Measurements from ENCODE around the gene ZDHHC14.
"Not testable (repeated sequence)": the region's sequence is repeated elsewhere in the genome, so short reads cannot be mapped to it uniquely, and the experiment has no call there.

Gene ZDHHC14

DNA sequence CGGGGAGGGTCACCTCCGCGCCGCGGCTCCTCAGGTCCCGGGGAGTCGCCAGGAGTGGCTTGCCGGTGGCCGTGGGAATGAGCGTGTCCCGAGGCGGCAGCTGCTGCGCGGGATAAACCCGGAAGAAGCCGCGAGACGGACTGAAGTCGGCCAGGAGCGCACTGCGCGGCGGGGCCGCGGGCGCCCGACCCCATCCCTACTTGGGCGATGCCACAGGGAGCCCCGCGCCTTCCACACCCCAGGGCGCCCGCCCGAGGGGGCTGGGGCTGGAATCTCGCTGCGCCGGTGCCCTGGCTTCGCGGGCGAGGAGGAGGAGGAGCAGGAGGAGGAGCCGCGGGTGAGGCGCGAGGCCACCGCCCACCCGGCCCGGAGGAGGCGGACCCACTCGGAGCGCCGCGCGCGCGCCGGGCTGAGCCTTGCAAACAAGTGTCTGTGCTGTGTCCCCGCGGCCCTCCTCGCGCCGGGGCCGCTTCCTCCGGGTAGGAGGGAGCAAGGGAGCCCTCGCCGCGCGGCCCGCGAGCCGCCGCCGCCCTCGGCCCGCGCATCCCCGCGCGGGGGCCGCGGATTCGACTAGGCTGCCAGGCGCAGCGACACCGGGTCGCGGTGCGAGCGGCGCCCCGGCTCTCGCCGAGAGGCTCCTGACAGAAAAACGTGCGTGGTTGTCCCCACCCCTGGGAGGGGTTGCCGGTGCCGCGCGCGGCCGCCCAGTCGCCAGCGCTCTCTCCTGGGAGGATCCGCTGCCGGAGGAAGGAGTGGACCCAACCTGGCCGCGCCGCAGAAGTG is at the start of gene ZDHHC14:
Gene ZDHHC14 (plus strand): TSS at position 412 of the 783 bp plus-strand sequence.
- DNase-seq = peak in 54 of 56 donors; percentile 41 to 95 (median 86)

DNA sequence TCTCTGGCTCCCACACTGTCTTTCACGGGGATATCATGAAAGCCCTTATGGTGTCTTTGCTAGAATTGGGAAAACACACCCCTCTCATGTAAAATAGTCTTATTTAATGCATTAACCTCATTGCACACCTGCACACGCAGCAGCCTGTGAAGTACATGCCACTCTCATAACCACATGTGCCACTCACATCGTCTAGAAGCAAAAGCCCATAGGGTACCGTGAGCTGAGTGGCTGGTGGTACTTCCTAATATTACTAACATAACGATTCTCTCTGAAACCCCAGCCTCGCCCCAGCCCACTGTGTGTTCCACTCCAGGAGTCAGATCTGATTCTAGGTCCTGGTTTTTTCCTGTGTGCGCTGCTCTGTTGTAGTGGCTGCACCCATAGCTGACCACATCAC is 48.2 kb upstream of the ZDHHC14 start:
- DNase-seq = no peak

GRCh38 chr6:157333537-157333936 is 47.5 kb upstream of the ZDHHC14 start:
- DNase-seq = no peak

GRCh38 chr6:157333956-157334355 is 47.0 kb upstream of the ZDHHC14 start:
- no peak for DNase-seq

- DNase-seq = no peak
These were observed 45.2 kb upstream of the ZDHHC14 start for GRCh38 chr6:157335829-157336228.

- DNase-seq = not testable (repeated sequence)
These were observed 43.7 kb upstream of the ZDHHC14 start for GRCh38 chr6:157337276-157337675.

- no peak for DNase-seq
These were observed 43.2 kb upstream of the ZDHHC14 start for GRCh38 chr6:157337751-157338150.

GRCh38 chr6:157339432-157339831 is 41.6 kb upstream of the ZDHHC14 start:
- DNase-seq = no peak

DNA sequence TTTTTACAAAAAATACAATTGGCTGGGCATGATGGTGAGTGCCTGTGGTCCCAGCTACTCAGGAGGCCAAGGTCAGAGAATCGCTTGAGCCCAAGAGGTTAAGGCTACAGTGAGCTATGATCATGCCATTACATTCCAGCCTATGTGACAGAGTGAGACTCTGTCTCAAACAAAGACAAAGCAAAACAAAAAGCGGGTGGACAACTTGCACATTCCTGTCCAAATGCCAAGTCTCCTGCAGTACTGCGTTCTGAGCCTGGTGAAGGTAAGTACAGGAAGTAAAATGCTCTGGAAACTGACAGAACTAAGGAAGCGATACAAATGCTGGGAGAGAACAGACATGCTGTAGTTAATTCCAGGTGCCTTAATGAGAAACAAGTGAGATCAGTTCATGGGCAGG is 37.3 kb upstream of the ZDHHC14 start:
- DNase-seq = no peak

GRCh38 chr6:157346373-157346772 is 34.6 kb upstream of the ZDHHC14 start:
- no peak for DNase-seq

- DNase-seq = peak in 5 of 56 donors; percentile 10 to 48 (median 14)
These were observed 22.7 kb upstream of the ZDHHC14 start for GRCh38 chr6:157358287-157358686.

DNA sequence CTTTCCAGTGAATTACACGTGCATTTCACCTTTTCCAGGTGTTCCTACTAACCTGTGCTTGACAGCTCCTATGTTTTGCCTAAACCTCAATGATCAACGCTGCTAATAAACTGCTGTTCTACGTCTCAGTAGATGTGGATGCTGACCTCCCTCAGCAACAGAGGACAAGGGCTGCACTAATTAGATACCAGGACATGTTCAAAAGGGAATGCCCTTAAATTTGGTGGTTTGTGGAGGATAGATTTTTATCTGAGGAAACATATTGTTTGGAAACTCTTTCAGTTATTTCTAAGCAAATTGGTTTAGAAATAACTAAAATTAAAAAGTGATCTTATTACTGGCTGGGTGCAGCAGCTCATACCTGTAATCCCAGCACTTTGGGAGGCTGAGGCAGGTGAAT is 19.1 kb upstream of the ZDHHC14 start:
- DNase-seq = no peak

DNA sequence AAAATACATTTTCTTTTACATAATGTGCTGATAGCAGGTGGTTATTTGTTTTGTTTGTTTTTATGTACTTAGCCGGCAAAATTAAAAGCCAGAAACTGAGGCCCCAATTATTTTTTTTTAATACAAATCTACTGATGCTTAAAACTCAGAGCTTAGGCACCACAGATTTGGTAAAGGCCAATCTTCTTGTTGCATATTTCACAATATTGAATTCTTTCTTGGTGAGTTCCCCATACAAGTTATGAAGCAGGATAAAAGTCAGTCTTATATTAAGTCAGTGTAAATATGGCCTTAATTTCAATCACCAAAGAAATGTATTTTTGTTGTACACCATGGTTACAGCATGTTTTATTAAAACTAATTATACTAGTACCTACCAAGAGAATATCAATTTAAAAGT is 16.3 kb upstream of the ZDHHC14 start:
- no peak for DNase-seq

GRCh38 chr6:157366648-157367047 is 14.3 kb upstream of the ZDHHC14 start:
- no peak for DNase-seq

DNA sequence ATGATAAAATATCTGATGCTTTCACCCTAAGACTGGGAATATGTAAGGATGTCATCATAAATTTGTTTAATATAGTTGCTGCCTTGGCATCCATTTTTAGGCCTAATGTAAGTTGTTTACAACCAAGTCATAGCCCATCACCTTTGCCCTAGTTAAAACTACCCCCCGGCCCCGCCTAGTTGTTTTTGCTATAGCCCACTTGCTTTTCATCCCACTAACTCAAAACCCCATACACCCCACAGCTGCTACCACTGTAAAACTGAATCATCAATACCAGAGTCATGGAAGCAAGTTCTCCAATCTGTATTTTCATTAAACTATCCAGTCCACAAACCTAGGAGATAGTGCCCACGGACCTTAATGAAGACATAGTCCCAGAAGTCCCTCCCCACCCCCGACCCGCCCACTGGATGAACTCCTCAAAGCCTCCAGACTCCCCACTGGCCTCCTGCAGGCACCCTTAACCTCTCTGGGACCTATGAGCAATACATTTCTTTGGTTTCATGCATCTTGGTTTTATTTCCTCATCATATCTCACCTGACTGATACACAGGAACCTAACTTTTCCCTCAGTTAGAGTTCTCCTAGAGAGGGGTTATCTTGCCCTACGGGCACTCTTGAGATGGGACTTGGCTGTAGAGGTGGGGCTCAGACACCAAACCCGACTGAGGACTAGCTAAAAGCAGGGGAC is 12.5 kb upstream of the ZDHHC14 start:
- no peak for DNase-seq

DNA sequence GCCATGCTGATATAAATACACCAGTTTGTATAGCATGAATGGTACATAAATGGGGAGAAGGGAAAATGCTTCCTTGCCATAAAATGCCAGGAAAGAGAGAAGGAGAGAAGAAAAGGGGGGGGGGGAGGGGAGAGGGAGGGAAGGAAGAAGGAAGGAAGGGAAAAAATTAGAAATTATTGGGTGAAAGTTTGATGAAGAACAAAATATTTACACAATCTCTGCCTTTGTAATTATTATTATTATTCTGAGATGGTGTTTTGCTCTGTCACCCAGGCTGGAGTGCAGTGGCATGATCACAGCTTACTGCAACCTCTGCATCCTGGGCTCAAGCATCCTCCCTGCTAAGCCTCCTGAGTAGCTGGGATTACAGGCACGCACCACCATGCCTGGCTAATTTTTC is 10.2 kb upstream of the ZDHHC14 start:
- DNase-seq = no peak

DNA sequence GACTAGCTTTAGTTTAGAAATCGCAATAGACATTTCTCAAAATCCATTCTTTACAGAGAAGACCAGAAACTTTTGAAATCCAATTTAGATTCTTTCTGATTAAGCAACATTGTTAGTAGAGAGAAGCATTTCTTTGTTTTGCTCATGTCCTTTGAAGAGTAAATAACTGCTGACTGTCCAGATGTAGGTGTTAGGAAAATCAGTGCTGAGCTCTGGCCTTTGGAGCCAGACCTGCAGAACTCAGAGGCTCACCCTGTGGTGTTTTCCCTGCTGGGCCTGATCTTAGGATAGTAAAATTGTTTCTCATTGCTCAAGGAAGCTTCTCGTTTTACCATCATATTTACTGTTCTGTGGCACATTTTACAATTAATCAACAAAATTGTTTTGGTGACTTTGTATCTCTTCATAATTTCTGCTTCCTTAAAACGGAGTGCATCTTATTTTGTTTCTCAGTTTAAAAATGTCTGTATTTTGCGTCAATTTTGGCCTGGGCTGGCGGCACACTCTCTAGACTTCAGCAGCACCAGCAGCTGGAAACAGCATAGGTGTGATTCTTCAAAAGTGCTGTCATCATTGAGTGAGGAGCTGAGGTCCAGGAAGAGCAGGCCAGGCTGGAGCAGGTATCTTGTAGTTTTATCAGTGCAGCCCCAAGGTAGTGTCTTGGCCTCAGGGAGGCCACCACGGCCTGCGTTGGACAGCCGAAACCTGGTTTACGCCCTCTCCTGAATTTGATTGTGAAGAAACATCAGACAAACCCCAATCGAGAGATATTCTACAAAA is 8.3 kb upstream of the ZDHHC14 start:
- no peak for DNase-seq

DNA sequence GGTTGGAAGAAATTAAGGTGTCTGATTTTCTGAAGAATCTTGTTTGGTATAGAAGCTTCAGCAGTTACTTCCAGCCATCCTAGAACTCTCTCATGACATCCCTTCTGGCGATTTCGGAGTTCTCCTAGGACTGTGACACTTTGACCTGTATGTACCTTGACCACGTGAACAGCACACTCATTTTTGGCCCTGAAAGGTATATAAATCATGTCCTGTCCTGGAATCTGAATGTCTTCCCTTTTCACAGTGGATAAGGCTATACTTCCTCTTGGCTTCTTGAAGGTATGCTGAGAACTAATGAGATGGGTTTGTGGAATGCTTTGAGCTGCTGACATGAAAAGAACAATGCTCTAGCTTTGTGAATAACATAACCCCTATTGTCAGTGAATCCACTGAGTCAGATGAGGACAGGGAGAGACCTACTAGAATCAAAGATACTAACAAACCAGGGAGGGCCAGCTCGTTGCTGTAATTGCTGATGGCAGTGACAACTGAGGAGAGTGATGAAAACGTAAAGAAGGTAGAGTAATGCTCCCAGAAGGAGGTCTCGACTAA is 6.0 kb upstream of the ZDHHC14 start:
- DNase-seq = no peak

- DNase-seq = no peak
These were observed 4.7 kb upstream of the ZDHHC14 start for GRCh38 chr6:157376241-157376640.

GRCh38 chr6:157376706-157377230 is 4.2 kb upstream of the ZDHHC14 start:
- no peak for DNase-seq

DNA sequence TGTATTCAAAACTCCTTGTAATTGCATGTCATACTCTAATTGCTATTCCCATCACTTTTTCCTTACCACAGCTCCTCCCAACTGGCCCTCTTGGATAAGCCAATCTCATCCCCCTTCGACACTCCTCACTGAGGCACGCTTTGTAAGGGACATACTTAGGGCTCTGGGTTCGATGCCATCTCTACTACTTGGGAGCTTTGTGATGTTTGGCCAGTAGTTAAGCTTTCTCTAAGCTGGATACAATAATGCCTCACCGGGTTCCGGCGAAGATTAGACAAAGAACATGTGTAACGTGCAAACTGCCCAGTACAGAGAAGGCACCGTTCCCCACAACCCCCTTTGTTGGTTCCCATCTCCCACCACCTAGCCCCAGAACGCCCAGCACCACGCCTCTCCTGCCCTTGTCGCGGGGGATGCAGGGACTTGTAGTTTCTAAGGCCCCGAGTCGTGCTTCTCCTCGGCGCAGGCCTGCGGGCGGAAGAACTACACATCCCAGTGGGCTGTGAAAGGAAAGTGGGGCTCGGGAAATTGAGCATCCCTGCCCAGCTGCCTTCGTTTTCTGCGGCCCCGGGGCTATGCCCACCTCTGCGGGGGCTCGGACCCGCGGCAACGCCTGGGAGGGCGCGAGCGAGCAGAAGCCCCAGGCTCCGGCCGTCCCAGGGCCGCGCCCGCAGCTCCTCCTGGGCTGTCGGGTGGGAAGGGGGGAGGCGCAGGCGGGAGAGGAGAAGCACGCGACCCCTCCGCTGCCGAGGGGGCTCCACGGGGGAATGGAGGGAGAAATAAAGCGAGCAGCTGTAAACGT is 1.1 kb upstream of the ZDHHC14 start:
- peak; percentile 30 to 96 (median 88) for DNase-seq
